ENCODE measurements around the gene LRRC45. TPM values are rescaled to one million over a fixed set of nuclear protein-coding genes. Genes with fewer than 3 reads are reported as not detected.

Gene LRRC45
- total RNA-seq (2011; cell fraction: chromatin; rRNA removed; ENCODE audit: low replicate concordance) = 25.2 and 72.7 TPM in 2 replicates
- 47.9 and 57.9 TPM in 2 replicates for total RNA-seq (2011; cell fraction: nucleolus; rRNA removed)
- total RNA-seq (2011; cell fraction: nucleoplasm; rRNA removed) = 27.0 and 29.0 TPM in 2 replicates
- 21.5 and 21.7 TPM in 2 replicates for total RNA-seq (2014; rRNA removed)
- total RNA-seq (2014; rRNA removed; fragmentation: Illumina TruSeq; extraction: Trizol) = 1.8 and 3.5 TPM in 2 replicates
- 11.2 and 13.1 TPM in 2 replicates for total RNA-seq (2015; rRNA removed; fragmentation: Illumina TruSeq; extraction: Trizol)
- 16.6 and 19.1 TPM in 2 replicates for total RNA-seq (2021)
- 7.2 and 10.4 TPM in 2 replicates for polyA plus RNA-seq (2011; rRNA removed)
- 6.3 and 10.0 TPM in 2 replicates for polyA plus RNA-seq (2011; cell fraction: cytosol; rRNA removed)
- polyA plus RNA-seq (2011; cell fraction: nucleus; rRNA removed) = 87.0 and 113 TPM in 2 replicates
- polyA plus RNA-seq (2012) = 12.2 and 13.1 TPM in 2 replicates
- 4.2 and 4.3 TPM in 2 replicates for polyA plus RNA-seq (2014; fragmentation: Illumina TruSeq; extraction: Trizol)
- not detected for polyA plus RNA-seq (2014; fragmentation: Nextera tagmentation; extraction: Ambion mirVana)
- polyA plus RNA-seq (2014; rRNA removed) = 18.4 and 26.6 TPM in 2 replicates
- 2.0 and 4.1 TPM in 2 replicates for polyA minus RNA-seq (2011; rRNA and poly(A)+ RNA removed)
- 5.8 and 7.1 TPM in 2 replicates for polyA minus RNA-seq (2011; cell fraction: cytosol; rRNA and poly(A)+ RNA removed)
- 21.4 and 23.9 TPM in 2 replicates for polyA minus RNA-seq (2011; cell fraction: nucleus; rRNA and poly(A)+ RNA removed)
- Bru-seq, nascent RNA = percentile 55 among the genes with signal in this experiment
- percentile 43 among the genes with signal in this experiment for BruChase-seq, experiment 1, labeled RNA remaining after a 2-hour chase
- BruChase-seq, experiment 2, labeled RNA remaining after a 6-hour chase = percentile 48 among the genes with signal in this experiment
- long read RNA-seq, experiment 1, transcript LRRC45-201 (17 exons, 2,701 nt) = major isoform, 16 of 141 reads
- long read RNA-seq, experiment 1, partial matches to known transcripts = 92 of 141 reads
- long read RNA-seq, experiment 1, other reads (novel, unspliced or antisense) = 32 of 141 reads
- long read RNA-seq, experiment 2, partial matches to known transcripts = 7 of 9 reads
- long read RNA-seq, experiment 2, other reads (novel, unspliced or antisense) = 1 of 9 reads
- long read RNA-seq, experiment 3, partial matches to known transcripts = 0 of 6 reads
- long read RNA-seq, experiment 3, other reads (novel, unspliced or antisense) = 3 of 6 reads

- intact Hi-C loops (cut with micrococcal nuclease) = loop anchor here (1.0 to 5.0 kb wide), 3 partner anchors 8 to 162 kb away; partner anchors contain the start of genes ASPSCR1, P4HB and RAC3
- peak; percentile 100 for FAIRE-seq
- in situ Hi-C loops (cut with MboI) = no loop called here
- peak; percentile 94 for ATAC-seq
- peaks cover 28% of the 10 kb centered on the region; the same call in 1 of the 3 replicates for H3K36me3 ChIP-seq (ENCODE audit: control insufficient read depth, insufficient read depth, low read length)
- ChIA-PET POLR2A (interaction anchor here (0.5 to 5.0 kb wide), 14 partner anchors 12 to 471 kb away, joined by 3 to 51 read pairs (median 3); partner anchors contain the start of genes ALYREF, ANAPC11, ASPSCR1 and DCXR), CTCF (ENCODE audit: low intra/inter-chr PET ratio) (interaction anchor here (0.5 to 6.6 kb wide), 3 partner anchors 63 to 532 kb away, joined by 4 to 103 read pairs (median 4); partner anchors contain the start of gene NOTUM)
- peak within 1 kb of the TSS; percentile 77 for H3K27ac ChIP-seq (ENCODE audit: extremely low read depth, low read depth, low read length)
- H3K9me1 ChIP-seq (ENCODE audit: control insufficient read depth, insufficient read depth, low read length) = no peaks in the 10 kb centered on the region
- no peaks in the 10 kb centered on the region for H3K27me3 ChIP-seq (ENCODE audit: control insufficient read depth in 2 of 2, insufficient read depth in 2 of 2, low read length in 2 of 2)
- WGBS (ENCODE audit: insufficient coverage, low coverage, missing lambda C conversion rate) = 0% methylated on average over 16 of the region's 42 CpGs
- H3K9ac ChIP-seq (ENCODE audit: insufficient read depth in 1 of 2, low read depth in 2 of 2, low read length in 2 of 2) = peak within 1 kb of the TSS; percentile 75 to 97
- peak within 1 kb of the TSS; percentile 91 for H3K4me3 ChIP-seq
- H4K20me1 ChIP-seq (replicated peaks; ENCODE audit: control insufficient read depth, insufficient read depth, low read length) = peaks cover 17% of the 10 kb centered on the region
- H2AFZ ChIP-seq (ENCODE audit: low read depth, low read length) = peak within 1 kb of the TSS; percentile 71
- peak; percentile 96 to 99 (median 98) for DNase-seq (ENCODE audit: extremely low read depth in 1 of 4, low spot score in 3 of 4)
- H3K4me1 ChIP-seq (replicated peaks in 1 of 2; ENCODE audit: control insufficient read depth in 2 of 2, insufficient read depth in 2 of 2, low read length in 2 of 2) = peaks cover 14 to 89% of the 10 kb centered on the region in 2 experiments
- peaks cover 36% of the 10 kb centered on the region for H3K79me2 ChIP-seq (ENCODE audit: control insufficient read depth, insufficient read depth, low read length)
- BruUV-seq (replicated peaks) = no TSS peak
- H3K4me2 ChIP-seq (ENCODE audit: insufficient read depth, low read length) = peak within 1 kb of the TSS; percentile 84
- H3K9me3 ChIP-seq (replicated peaks; ENCODE audit: control insufficient read depth, insufficient read depth, low read depth, low read length) = no peaks in the 10 kb centered on the region
- no peak for TF ChIP-seq GTF2B (IDR thresholded peaks at IDR 0.05; ENCODE audit: extremely low read depth, insufficient read length)
- no peak for TF ChIP-seq MCM3 (IDR thresholded peaks at IDR 0.05)
- TF ChIP-seq KAT2B (IDR thresholded peaks at IDR 0.05; ENCODE audit: low read depth, low read length) = no peak
- no peak for TF ChIP-seq ZFP36 (IDR thresholded peaks at IDR 0.05; ENCODE audit: low read depth, low read length, partially characterized antibody)
- no peak for TF ChIP-seq ZNF830 (CRISPR knock-in tag; IDR thresholded peaks at IDR 0.05)
- TF ChIP-seq SP1 (CRISPR knock-in tag; IDR thresholded peaks at IDR 0.05) = peak; percentile 98
- no peak for TF ChIP-seq HOMEZ (CRISPR knock-in tag; IDR thresholded peaks at IDR 0.05)
- TF ChIP-seq NR2C2 (CRISPR knock-in tag; IDR thresholded peaks at IDR 0.05) = no peak
- TF ChIP-seq NR2C2 (tag; IDR thresholded peaks at IDR 0.05) = peak; percentile 83
- TF ChIP-seq EHMT2 (IDR thresholded peaks at IDR 0.05) = no peak
- no peak for TF ChIP-seq HDAC3 (IDR thresholded peaks at IDR 0.05; ENCODE audit: borderline replicate concordance, partially characterized antibody)
- no peak for TF ChIP-seq FIP1L1 (IDR thresholded peaks at IDR 0.05; ENCODE audit: low read depth, low read length, poor library complexity, severe bottlenecking)
- no peak for TF ChIP-seq RBM25 (IDR thresholded peaks at IDR 0.05; ENCODE audit: low read depth, low read length, severe bottlenecking)
- peak; percentile 87 for TF ChIP-seq NFYB (IDR thresholded peaks at IDR 0.05; ENCODE audit: extremely low read depth, insufficient read length)
- TF ChIP-seq ZNF23 (CRISPR knock-in tag; IDR thresholded peaks at IDR 0.05) = no peak
These were observed at the start of gene LRRC45 for GRCh38 chr17:82022981-82023446. TSS of gene LRRC45 (plus strand) at chr17:82023305. CDS start at chr17:82023644, 339 bp downstream.
